GM23338 (cell line): Measurements from ENCODE around the gene SLC40A1. TPM values are rescaled to one million over a fixed set of nuclear protein-coding genes. Genes with fewer than 3 reads are reported as not detected.

ENCODE experiments used
- ATAC-seq: fragments of 200-7000 bp; cut with Tn5 transposase; 3 replicates; pipeline ENCODE4 v1.9.1; 2020
- DNase-seq: peaks from one replicate; pipeline ENCODE4 v3.0.0-alpha.2; 2015; ENCODE audit warnings: low spot score
- H2AFZ ChIP-seq: fragments of 200-600 bp; sonication (generic); 2 replicates; pipeline ENCODE4 v1.8.0; 2016; ENCODE audit warnings: antibody characterized with exemption, mild to moderate bottlenecking, moderate library complexity
- H3F3A ChIP-seq: fragments of 200-600 bp; sonication (generic); replicated peaks from 2 replicates; pipeline ENCODE4 v1.8.0; 2017; ENCODE audit warnings: antibody characterized with exemption, mixed run types, low read depth
- H3K27ac ChIP-seq: fragments of 200-600 bp; sonication (generic); 2 replicates; pipeline ENCODE4 v1.6.1; 2016; ENCODE audit warnings: low read depth
- H3K27me3 ChIP-seq: fragments of 200-600 bp; sonication (generic); 2 replicates; pipeline ENCODE4 v1.8.0; 2016; ENCODE audit warnings: mild to moderate bottlenecking, mixed run types, moderate library complexity; ENCODE audit not compliant: insufficient read depth
- H3K36me3 ChIP-seq: fragments of 200-600 bp; sonication (generic); 2 replicates; pipeline ENCODE4 v1.8.0; 2016; ENCODE audit warnings: mild to moderate bottlenecking; ENCODE audit not compliant: insufficient read depth
- H3K4me1 ChIP-seq: fragments of 200-600 bp; sonication (generic); 2 replicates; pipeline ENCODE4 v1.8.0; 2016; ENCODE audit warnings: mild to moderate bottlenecking, moderate library complexity; ENCODE audit not compliant: insufficient read depth
- H3K4me2 ChIP-seq: fragments of 200-600 bp; sonication (generic); 2 replicates; pipeline ENCODE4 v1.7.1; 2017; ENCODE audit warnings: mixed run types
- H3K4me3 ChIP-seq: fragments of 200-600 bp; sonication (generic); 2 replicates; pipeline ENCODE4 v1.6.1; 2016; ENCODE audit warnings: mixed run types
- H3K79me2 ChIP-seq: fragments of 200-600 bp; sonication (generic); replicated peaks from 2 replicates; pipeline ENCODE4 v1.8.0; 2017; ENCODE audit warnings: mild to moderate bottlenecking; ENCODE audit not compliant: insufficient read depth
- H3K9me2 ChIP-seq: fragments of 200-600 bp; sonication (generic); 2 replicates; pipeline ENCODE4 v1.8.0; 2017; ENCODE audit not compliant: insufficient read depth
- H4K20me1 ChIP-seq: fragments of 200-600 bp; sonication (generic); replicated peaks from 2 replicates; pipeline ENCODE4 v1.8.0; 2017; ENCODE audit warnings: mild to moderate bottlenecking; ENCODE audit not compliant: insufficient read depth
- H3K27ac Mint-ChIP-seq: 2 replicates; pipeline ENCODE4 v1.8.0; 2020; ENCODE audit warnings: inconsistent platforms, mild to moderate bottlenecking, moderate library complexity, mixed read lengths
- H3K27me3 Mint-ChIP-seq: 3 replicates; pipeline ENCODE4 v1.8.0; 2022; ENCODE audit warnings: low read depth, mild to moderate bottlenecking, moderate library complexity, mixed read lengths, inconsistent platforms; ENCODE audit not compliant: insufficient read depth, poor library complexity
- H3K36me3 Mint-ChIP-seq: 3 replicates; pipeline ENCODE4 v1.8.0; 2021; ENCODE audit warnings: low read depth, mild to moderate bottlenecking, inconsistent platforms, moderate library complexity, mixed read lengths
- H3K4me1 Mint-ChIP-seq: 3 replicates; pipeline ENCODE4 v1.8.0; 2020; ENCODE audit warnings: mild to moderate bottlenecking, inconsistent platforms, mixed read lengths
- H3K4me3 Mint-ChIP-seq: 3 replicates; pipeline ENCODE4 v1.8.0; 2021; ENCODE audit warnings: moderate library complexity, mild to moderate bottlenecking, inconsistent platforms, mixed read lengths
- H3K9me3 Mint-ChIP-seq: 3 replicates; pipeline ENCODE4 v1.8.0; 2020; ENCODE audit warnings: moderate library complexity, mild to moderate bottlenecking, inconsistent platforms, mixed read lengths
- CREB1 ChIP-seq: fragments of 250-450 bp; sonication (Bioruptor Pico); IDR thresholded peaks from 2 replicates; pipeline ENCODE4 v1.5.0; 2020; ENCODE audit warnings: low read depth, mild to moderate bottlenecking, moderate library complexity
- EZH2 ChIP-seq: fragments of 200-600 bp; sonication (generic); IDR thresholded peaks from one replicate; pipeline ENCODE4 v1.8.0; 2017; ENCODE audit warnings: antibody characterized with exemption, mild to moderate bottlenecking, low read depth; ENCODE audit not compliant: unreplicated experiment
- EZH2phosphoT487 ChIP-seq: fragments of 200-600 bp; sonication (generic); IDR thresholded peaks from one replicate; pipeline ENCODE4 v1.8.1; 2018; ENCODE audit warnings: antibody characterized with exemption; ENCODE audit not compliant: unreplicated experiment
- JUNB ChIP-seq: IDR thresholded peaks from one replicate; pipeline ENCODE4 v1.6.1; 2016; ENCODE audit warnings: antibody characterized with exemption; ENCODE audit not compliant: unreplicated experiment
- NANOG ChIP-seq: IDR thresholded peaks from 2 replicates; pipeline ENCODE4 v1.6.1; 2016; ENCODE audit warnings: antibody characterized with exemption, borderline replicate concordance
- POLR2AphosphoS5 ChIP-seq: IDR thresholded peaks from 2 replicates; pipeline ENCODE4 v1.6.1; 2016; ENCODE audit warnings: antibody characterized with exemption, low read depth
- STAT1 ChIP-seq: IDR thresholded peaks from one replicate; pipeline ENCODE4 v1.6.1; 2016; ENCODE audit warnings: antibody characterized with exemption; ENCODE audit not compliant: unreplicated experiment
- ZNF114 ChIP-seq: fragments of 250-450 bp; sonication (Bioruptor Pico); IDR thresholded peaks from 2 replicates; pipeline ENCODE4 v1.5.0; 2020; ENCODE audit warnings: mild to moderate bottlenecking, moderate library complexity
- ZNF331 ChIP-seq: fragments of 250-450 bp; sonication (Bioruptor Pico); IDR thresholded peaks from 2 replicates; pipeline ENCODE4 v1.5.0; 2020; ENCODE audit warnings: low read depth, mild to moderate bottlenecking, moderate library complexity
- polyA plus RNA-seq: library from polyadenylated mRNA; unstranded; fragments of >200 nt; fragmentation: Nextera tagmentation; extraction: Ambion mirVana; gene quantifications from 2 replicates; pipeline ENCODE4 v1.2.1, GENCODE V29; 2016
- total RNA-seq: library from RNA; depleted of rRNA; stranded (reverse); fragments of >200 nt; shearing (Covaris generic); gene quantifications from 2 replicates; pipeline ENCODE4 v1.2.3, GENCODE V29; 2014
- TF ChIP-seq, protein P1 (sequence below): IDR thresholded peaks from 2 replicates; pipeline ENCODE4 v1.6.1; 2016; ENCODE audit warnings: antibody characterized with exemption
- TF ChIP-seq, protein P2 (sequence below): IDR thresholded peaks from one replicate; pipeline ENCODE4 v1.6.1; 2018; ENCODE audit warnings: antibody characterized with exemption; ENCODE audit not compliant: unreplicated experiment
- TF ChIP-seq, protein P3 (sequence below), 2 experiments: fragments of 200-600 bp in 1 of 2; sonication (generic) in 1 of 2; conservative IDR thresholded peaks; 2 replicates each; pipeline versions ENCODE4 v1.5.1 to v1.6.1; 2016 to 2017; ENCODE audit warnings: antibody characterized with exemption in 2 of 2, low read depth in 2 of 2, mild to moderate bottlenecking in 2 of 2, moderate library complexity in 1 of 2
- TF ChIP-seq, protein P4 (sequence below): fragments of 250-450 bp; sonication (Bioruptor Pico); IDR thresholded peaks from 2 replicates; pipeline ENCODE4 v1.5.0; 2020; ENCODE audit warnings: mild to moderate bottlenecking, moderate library complexity

Gene SLC40A1
- total and polyA plus RNA-seq, 2 experiments from 2014 or later = 0.08 TPM; not detected in 1

DNA sequence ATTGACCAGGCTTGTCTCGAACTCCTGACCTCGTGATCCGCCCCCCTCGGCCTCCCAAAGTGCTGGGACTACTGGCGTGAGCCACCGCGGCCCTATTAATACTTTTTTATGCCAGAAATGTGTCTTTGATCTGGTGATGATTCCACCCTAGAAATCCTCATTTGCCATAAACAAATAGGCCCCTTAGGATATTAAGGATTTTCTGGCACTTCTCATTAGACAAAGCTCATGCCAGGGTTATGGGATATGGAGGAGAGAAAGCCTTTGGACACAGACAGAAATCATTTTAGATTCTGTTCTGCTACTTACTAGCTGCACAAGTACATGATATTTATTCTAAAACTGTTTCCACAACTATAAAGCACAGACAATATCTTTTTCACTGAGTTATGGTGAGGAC, 24.1 kb downstream of the SLC40A1 start:
- ATAC-seq (no peak), DNase-seq (no peak)
- H3K4me3 ChIP-seq = no peak overlapping the region
- peaks cover 15% of the 10 kb centered on the region; the same call in 2 of the 3 replicates for H3K4me1 Mint-ChIP-seq
- H4K20me1 ChIP-seq = no peaks in the 10 kb centered on the region
- H3K4me2 ChIP-seq = no peak overlapping the region
- H3K27me3 Mint-ChIP-seq = no peaks in the 10 kb centered on the region
- H3F3A ChIP-seq = no peaks in the 10 kb centered on the region
- H2AFZ ChIP-seq = no peak overlapping the region
- H3K36me3 ChIP-seq = no peaks in the 10 kb centered on the region
- no peak overlapping the region for H3K4me3 Mint-ChIP-seq
- no peak for TF ChIP-seq EZH2phosphoT487
- no peak for TF ChIP-seq EZH2
- TF ChIP-seq, protein P1, sequence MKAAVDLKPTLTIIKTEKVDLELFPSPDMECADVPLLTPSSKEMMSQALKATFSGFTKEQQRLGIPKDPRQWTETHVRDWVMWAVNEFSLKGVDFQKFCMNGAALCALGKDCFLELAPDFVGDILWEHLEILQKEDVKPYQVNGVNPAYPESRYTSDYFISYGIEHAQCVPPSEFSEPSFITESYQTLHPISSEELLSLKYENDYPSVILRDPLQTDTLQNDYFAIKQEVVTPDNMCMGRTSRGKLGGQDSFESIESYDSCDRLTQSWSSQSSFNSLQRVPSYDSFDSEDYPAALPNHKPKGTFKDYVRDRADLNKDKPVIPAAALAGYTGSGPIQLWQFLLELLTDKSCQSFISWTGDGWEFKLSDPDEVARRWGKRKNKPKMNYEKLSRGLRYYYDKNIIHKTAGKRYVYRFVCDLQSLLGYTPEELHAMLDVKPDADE = no peak
- TF ChIP-seq STAT1 = no peak
- TF ChIP-seq, protein P2, sequence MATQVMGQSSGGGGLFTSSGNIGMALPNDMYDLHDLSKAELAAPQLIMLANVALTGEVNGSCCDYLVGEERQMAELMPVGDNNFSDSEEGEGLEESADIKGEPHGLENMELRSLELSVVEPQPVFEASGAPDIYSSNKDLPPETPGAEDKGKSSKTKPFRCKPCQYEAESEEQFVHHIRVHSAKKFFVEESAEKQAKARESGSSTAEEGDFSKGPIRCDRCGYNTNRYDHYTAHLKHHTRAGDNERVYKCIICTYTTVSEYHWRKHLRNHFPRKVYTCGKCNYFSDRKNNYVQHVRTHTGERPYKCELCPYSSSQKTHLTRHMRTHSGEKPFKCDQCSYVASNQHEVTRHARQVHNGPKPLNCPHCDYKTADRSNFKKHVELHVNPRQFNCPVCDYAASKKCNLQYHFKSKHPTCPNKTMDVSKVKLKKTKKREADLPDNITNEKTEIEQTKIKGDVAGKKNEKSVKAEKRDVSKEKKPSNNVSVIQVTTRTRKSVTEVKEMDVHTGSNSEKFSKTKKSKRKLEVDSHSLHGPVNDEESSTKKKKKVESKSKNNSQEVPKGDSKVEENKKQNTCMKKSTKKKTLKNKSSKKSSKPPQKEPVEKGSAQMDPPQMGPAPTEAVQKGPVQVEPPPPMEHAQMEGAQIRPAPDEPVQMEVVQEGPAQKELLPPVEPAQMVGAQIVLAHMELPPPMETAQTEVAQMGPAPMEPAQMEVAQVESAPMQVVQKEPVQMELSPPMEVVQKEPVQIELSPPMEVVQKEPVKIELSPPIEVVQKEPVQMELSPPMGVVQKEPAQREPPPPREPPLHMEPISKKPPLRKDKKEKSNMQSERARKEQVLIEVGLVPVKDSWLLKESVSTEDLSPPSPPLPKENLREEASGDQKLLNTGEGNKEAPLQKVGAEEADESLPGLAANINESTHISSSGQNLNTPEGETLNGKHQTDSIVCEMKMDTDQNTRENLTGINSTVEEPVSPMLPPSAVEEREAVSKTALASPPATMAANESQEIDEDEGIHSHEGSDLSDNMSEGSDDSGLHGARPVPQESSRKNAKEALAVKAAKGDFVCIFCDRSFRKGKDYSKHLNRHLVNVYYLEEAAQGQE = no peak
- TF ChIP-seq ZNF331 (CRISPR knock-in tag) = no peak
- TF ChIP-seq, protein P3, sequence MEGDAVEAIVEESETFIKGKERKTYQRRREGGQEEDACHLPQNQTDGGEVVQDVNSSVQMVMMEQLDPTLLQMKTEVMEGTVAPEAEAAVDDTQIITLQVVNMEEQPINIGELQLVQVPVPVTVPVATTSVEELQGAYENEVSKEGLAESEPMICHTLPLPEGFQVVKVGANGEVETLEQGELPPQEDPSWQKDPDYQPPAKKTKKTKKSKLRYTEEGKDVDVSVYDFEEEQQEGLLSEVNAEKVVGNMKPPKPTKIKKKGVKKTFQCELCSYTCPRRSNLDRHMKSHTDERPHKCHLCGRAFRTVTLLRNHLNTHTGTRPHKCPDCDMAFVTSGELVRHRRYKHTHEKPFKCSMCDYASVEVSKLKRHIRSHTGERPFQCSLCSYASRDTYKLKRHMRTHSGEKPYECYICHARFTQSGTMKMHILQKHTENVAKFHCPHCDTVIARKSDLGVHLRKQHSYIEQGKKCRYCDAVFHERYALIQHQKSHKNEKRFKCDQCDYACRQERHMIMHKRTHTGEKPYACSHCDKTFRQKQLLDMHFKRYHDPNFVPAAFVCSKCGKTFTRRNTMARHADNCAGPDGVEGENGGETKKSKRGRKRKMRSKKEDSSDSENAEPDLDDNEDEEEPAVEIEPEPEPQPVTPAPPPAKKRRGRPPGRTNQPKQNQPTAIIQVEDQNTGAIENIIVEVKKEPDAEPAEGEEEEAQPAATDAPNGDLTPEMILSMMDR (conservative IDR thresholded peaks at IDR 0.05; ENCODE audit: low read depth in 2 of 2) = no peak
- no peak for TF ChIP-seq ZNF114 (CRISPR knock-in tag)
- TF ChIP-seq, protein P4, sequence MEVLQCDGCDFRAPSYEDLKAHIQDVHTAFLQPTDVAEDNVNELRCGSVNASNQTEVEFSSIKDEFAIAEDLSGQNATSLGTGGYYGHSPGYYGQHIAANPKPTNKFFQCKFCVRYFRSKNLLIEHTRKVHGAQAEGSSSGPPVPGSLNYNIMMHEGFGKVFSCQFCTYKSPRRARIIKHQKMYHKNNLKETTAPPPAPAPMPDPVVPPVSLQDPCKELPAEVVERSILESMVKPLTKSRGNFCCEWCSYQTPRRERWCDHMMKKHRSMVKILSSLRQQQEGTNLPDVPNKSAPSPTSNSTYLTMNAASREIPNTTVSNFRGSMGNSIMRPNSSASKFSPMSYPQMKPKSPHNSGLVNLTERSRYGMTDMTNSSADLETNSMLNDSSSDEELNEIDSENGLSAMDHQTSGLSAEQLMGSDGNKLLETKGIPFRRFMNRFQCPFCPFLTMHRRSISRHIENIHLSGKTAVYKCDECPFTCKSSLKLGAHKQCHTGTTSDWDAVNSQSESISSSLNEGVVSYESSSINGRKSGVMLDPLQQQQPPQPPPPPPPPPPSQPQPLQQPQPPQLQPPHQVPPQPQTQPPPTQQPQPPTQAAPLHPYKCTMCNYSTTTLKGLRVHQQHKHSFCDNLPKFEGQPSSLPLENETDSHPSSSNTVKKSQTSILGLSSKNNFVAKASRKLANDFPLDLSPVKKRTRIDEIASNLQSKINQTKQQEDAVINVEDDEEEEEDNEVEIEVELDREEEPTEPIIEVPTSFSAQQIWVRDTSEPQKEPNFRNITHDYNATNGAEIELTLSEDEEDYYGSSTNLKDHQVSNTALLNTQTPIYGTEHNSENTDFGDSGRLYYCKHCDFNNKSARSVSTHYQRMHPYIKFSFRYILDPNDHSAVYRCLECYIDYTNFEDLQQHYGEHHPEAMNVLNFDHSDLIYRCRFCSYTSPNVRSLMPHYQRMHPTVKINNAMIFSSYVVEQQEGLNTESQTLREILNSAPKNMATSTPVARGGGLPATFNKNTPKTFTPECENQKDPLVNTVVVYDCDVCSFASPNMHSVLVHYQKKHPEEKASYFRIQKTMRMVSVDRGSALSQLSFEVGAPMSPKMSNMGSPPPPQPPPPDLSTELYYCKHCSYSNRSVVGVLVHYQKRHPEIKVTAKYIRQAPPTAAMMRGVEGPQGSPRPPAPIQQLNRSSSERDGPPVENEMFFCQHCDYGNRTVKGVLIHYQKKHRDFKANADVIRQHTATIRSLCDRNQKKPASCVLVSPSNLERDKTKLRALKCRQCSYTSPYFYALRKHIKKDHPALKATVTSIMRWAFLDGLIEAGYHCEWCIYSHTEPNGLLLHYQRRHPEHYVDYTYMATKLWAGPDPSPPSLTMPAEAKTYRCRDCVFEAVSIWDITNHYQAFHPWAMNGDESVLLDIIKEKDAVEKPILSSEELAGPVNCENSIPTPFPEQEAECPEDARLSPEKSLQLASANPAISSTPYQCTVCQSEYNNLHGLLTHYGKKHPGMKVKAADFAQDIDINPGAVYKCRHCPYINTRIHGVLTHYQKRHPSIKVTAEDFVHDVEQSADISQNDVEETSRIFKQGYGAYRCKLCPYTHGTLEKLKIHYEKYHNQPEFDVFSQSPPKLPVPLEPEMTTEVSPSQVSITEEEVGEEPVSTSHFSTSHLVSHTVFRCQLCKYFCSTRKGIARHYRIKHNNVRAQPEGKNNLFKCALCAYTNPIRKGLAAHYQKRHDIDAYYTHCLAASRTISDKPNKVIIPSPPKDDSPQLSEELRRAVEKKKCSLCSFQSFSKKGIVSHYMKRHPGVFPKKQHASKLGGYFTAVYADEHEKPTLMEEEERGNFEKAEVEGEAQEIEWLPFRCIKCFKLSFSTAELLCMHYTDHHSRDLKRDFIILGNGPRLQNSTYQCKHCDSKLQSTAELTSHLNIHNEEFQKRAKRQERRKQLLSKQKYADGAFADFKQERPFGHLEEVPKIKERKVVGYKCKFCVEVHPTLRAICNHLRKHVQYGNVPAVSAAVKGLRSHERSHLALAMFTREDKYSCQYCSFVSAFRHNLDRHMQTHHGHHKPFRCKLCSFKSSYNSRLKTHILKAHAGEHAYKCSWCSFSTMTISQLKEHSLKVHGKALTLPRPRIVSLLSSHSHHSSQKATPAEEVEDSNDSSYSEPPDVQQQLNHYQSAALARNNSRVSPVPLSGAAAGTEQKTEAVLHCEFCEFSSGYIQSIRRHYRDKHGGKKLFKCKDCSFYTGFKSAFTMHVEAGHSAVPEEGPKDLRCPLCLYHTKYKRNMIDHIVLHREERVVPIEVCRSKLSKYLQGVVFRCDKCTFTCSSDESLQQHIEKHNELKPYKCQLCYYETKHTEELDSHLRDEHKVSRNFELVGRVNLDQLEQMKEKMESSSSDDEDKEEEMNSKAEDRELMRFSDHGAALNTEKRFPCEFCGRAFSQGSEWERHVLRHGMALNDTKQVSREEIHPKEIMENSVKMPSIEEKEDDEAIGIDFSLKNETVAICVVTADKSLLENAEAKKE = no peak
- TF ChIP-seq NANOG = no peak
- TF ChIP-seq CREB1 (CRISPR knock-in tag) = no peak
- TF ChIP-seq JUNB = no peak
- TF ChIP-seq POLR2AphosphoS5 = no peak
- no peaks in the 10 kb centered on the region for H3K9me3 Mint-ChIP-seq
- H3K9me2 ChIP-seq = no peaks in the 10 kb centered on the region
- no peaks in the 10 kb centered on the region for H3K27me3 ChIP-seq
- peaks cover 11% of the 10 kb centered on the region; the same call in 1 of the 2 replicates for H3K4me1 ChIP-seq
- H3K36me3 Mint-ChIP-seq = no peaks in the 10 kb centered on the region
- no peaks in the 10 kb centered on the region for H3K79me2 ChIP-seq
- no peak overlapping the region for H3K27ac Mint-ChIP-seq
- H3K27ac ChIP-seq = no peak overlapping the region
